ENCODE data around the gene GLYR1.
"Not testable (repeated sequence)": the region's sequence is repeated elsewhere in the genome, so short reads cannot be mapped to it uniquely, and the experiment has no call there.

Gene GLYR1

GRCh38 chr16:4846901-4847773 is at the start of gene GLYR1, which contains the start of gene UBN1:
GLYR1 (minus strand) TSS chr16:4847288; CDS start chr16:4847265, 23 bp downstream.
UBN1 (plus strand) TSS chr16:4847481; CDS start chr16:4852918, 5,437 bp downstream.
- peak; percentile 99 for DNase-seq

- not testable (repeated sequence) for DNase-seq
Measured at GRCh38 chr16:4896761-4897160, 49.7 kb upstream of the GLYR1 start.

- no peak for DNase-seq
Measured at GRCh38 chr16:4895366-4895765, 48.3 kb upstream of the GLYR1 start.

- DNase-seq: peak; percentile 10
Measured at GRCh38 chr16:4894276-4895150, 47.4 kb upstream of the GLYR1 start.

GRCh38 chr16:4893103-4893862 is 46.2 kb upstream of the GLYR1 start:
- DNase-seq: no peak

GRCh38 chr16:4892361-4893102 is 45.4 kb upstream of the GLYR1 start:
- no peak for DNase-seq

- no peak for DNase-seq
Measured at GRCh38 chr16:4891886-4892216, 44.8 kb upstream of the GLYR1 start.

- DNase-seq: no peak
Measured at GRCh38 chr16:4891097-4891885, 44.2 kb upstream of the GLYR1 start.

GRCh38 chr16:4890686-4891085 is 43.6 kb upstream of the GLYR1 start:
- DNase-seq: no peak

- DNase-seq: no peak
Measured at GRCh38 chr16:4890026-4890425, 42.9 kb upstream of the GLYR1 start.

- no peak for DNase-seq
Measured at GRCh38 chr16:4888428-4889135, 41.5 kb upstream of the GLYR1 start.

- no peak for DNase-seq
Measured at GRCh38 chr16:4886151-4886550, 39.1 kb upstream of the GLYR1 start.

GRCh38 chr16:4884972-4885874 is 38.1 kb upstream of the GLYR1 start:
- no peak for DNase-seq

GRCh38 chr16:4884209-4884608 is 37.1 kb upstream of the GLYR1 start:
- no peak for DNase-seq

- no peak for DNase-seq
Measured at GRCh38 chr16:4883501-4883900, 36.4 kb upstream of the GLYR1 start.

- no peak for DNase-seq
Measured at GRCh38 chr16:4882633-4883285, 35.7 kb upstream of the GLYR1 start.

GRCh38 chr16:4882000-4882632 is 35.0 kb upstream of the GLYR1 start:
- no peak for DNase-seq

GRCh38 chr16:4880006-4880580 is 33.0 kb upstream of the GLYR1 start:
- no peak for DNase-seq

Measured in activated CD4-positive, alpha-beta T cell treated with anti-CD3 and anti-CD28 coated beads, Interleukin-2, amount 50 U/mL, for 16 hours (primary cell).